ENCODE results near the gene CNTN4.

DNA sequence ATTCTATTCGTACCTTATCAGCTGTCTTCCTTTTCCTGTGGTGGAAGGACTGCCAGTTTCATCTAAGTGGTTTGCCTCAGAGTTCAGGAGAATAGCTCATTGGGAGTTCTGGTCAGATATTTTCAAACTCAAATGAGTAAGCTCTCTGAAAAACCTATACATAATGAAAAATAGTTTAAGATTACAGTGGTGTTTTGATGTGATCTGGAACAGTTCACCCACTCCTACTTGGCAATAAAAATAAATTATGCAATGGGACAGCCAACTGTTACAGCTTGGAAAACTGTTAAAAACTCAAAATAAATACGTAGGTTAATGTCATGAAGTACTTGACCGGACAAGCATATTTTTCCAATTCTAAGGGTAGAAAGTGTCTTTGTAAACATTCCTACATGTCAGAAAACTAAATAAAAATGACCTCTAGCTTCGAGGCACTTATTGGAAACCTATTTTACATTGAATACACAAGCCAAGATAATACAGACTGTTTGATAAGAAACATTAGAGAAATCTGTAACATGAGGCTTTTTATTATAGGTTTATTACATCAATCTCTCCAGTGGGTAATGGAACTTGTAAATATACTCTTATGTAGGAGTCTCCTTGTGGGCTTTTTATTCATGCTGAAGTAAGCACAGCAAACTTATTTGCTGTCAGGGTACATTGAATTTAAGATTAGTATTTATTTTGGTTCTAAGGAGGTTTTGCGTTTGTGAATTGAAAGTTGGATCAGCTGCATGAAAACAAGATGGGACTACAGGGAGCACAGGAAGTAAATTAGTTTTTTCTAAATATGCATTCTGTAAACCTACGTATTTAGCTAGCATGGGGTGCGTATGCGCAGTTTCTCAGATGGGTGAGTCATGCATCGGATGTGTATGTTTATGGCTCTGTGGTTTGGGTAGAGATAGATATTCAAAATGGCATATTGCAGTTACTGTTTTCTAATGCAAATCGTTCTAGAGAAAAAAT lies 558.4 kb downstream of the CNTN4 start:
- TF ChIP-seq RAD21 (IDR thresholded peaks at IDR 0.05) (no peak), TAF1 (conservative IDR thresholded peaks at IDR 0.05) (no peak), YY1 (IDR thresholded peaks at IDR 0.05) (no peak), EGR1 (IDR thresholded peaks at IDR 0.05; ENCODE audit: low read depth in 2 of 2) (no peak), GABPA (IDR thresholded peaks at IDR 0.05 in 1 of 2, conservative IDR thresholded peaks at IDR 0.05 in 1 of 2) (no peak), HNF4A (conservative IDR thresholded peaks at IDR 0.05) (no peak)
- TF ChIP-seq, protein P1, sequence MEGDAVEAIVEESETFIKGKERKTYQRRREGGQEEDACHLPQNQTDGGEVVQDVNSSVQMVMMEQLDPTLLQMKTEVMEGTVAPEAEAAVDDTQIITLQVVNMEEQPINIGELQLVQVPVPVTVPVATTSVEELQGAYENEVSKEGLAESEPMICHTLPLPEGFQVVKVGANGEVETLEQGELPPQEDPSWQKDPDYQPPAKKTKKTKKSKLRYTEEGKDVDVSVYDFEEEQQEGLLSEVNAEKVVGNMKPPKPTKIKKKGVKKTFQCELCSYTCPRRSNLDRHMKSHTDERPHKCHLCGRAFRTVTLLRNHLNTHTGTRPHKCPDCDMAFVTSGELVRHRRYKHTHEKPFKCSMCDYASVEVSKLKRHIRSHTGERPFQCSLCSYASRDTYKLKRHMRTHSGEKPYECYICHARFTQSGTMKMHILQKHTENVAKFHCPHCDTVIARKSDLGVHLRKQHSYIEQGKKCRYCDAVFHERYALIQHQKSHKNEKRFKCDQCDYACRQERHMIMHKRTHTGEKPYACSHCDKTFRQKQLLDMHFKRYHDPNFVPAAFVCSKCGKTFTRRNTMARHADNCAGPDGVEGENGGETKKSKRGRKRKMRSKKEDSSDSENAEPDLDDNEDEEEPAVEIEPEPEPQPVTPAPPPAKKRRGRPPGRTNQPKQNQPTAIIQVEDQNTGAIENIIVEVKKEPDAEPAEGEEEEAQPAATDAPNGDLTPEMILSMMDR (IDR thresholded peaks at IDR 0.05; ENCODE audit: low read depth, low read length, missing input control), result no peak
- TF ChIP-seq, protein P2, sequence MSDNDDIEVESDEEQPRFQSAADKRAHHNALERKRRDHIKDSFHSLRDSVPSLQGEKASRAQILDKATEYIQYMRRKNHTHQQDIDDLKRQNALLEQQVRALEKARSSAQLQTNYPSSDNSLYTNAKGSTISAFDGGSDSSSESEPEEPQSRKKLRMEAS (IDR thresholded peaks at IDR 0.05), result no peak
- TF ChIP-seq, protein P3, sequence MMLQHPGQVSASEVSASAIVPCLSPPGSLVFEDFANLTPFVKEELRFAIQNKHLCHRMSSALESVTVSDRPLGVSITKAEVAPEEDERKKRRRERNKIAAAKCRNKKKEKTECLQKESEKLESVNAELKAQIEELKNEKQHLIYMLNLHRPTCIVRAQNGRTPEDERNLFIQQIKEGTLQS (IDR thresholded peaks at IDR 0.05), result no peak
- TF ChIP-seq, protein P4, sequence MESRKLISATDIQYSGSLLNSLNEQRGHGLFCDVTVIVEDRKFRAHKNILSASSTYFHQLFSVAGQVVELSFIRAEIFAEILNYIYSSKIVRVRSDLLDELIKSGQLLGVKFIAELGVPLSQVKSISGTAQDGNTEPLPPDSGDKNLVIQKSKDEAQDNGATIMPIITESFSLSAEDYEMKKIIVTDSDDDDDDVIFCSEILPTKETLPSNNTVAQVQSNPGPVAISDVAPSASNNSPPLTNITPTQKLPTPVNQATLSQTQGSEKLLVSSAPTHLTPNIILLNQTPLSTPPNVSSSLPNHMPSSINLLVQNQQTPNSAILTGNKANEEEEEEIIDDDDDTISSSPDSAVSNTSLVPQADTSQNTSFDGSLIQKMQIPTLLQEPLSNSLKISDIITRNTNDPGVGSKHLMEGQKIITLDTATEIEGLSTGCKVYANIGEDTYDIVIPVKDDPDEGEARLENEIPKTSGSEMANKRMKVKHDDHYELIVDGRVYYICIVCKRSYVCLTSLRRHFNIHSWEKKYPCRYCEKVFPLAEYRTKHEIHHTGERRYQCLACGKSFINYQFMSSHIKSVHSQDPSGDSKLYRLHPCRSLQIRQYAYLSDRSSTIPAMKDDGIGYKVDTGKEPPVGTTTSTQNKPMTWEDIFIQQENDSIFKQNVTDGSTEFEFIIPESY (IDR thresholded peaks at IDR 0.05), result no peak

All from liver (tissue), 3 donors.